HG03521 (cell line): ENCODE data around the gene CNIH3.

ENCODE experiments used
- ATAC-seq: cut with Tn5 transposase; IDR thresholded peaks from one replicate; pipeline ENCODE4 v1.9.1; 2021; ENCODE audit warnings: mild to moderate bottlenecking, moderate library complexity; ENCODE audit not compliant: unreplicated experiment

Gene CNIH3

DNA sequence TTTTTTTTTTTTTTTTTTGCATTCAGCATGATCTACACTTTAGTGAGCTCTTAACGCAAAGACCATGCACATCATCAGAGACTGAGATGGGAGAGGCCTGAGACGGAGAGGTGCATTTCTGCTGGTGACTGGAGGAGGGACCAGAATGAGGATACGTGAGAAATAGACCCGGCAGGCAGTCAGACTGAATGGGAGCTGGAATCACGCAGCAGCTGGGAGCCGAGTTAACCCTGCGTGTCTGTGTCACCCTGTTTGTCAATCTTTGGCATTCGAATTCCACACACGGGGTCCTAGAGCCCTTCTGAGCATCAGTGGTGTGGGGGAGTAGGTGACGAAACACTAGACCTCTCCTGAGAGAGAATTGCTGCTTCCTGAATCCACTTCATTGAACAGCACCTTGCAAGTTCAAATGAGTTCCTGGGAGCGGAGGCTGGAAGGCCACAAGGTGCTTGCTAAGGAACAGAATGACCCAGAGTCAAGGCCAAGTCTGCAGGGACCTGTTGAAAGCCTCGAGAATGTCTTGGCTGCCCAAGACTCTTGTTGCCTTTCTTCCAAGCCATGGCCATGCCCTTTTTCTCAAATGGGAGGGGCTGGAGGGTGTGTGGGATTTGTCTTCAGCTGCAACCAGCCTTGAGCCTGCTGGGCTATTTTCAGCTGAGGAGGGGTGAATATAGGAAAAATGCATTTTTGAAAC lies 123.3 kb downstream of the CNIH3 start:
- peak; percentile 11 for ATAC-seq

GRCh38 chr1:224739997-224740684 lies 124.0 kb downstream of the CNIH3 start:
- ATAC-seq, result peak; percentile 86

DNA sequence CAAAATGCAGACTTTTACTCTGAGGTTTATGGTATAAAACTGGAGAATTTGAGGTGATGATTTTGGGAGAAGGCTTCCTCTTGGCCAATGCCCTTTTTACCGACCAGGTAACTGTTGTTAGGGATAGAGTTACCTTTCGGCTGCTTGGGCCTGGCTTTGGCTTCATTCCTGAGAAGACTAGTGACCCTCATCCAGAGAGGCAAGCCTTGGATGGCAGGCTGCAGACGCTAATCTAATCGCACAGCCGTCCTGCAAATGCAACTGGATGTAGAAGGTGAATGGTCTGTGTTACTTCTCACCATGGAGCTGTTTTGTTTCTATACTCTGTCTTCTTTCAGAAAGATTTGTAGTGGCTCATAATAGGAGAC lies 124.6 kb downstream of the CNIH3 start:
- no peak for ATAC-seq

GRCh38 chr1:224742349-224742748 lies 126.2 kb downstream of the CNIH3 start:
- ATAC-seq, result no peak

GRCh38 chr1:224743608-224744164 lies 127.6 kb downstream of the CNIH3 start:
- ATAC-seq, result no peak

DNA sequence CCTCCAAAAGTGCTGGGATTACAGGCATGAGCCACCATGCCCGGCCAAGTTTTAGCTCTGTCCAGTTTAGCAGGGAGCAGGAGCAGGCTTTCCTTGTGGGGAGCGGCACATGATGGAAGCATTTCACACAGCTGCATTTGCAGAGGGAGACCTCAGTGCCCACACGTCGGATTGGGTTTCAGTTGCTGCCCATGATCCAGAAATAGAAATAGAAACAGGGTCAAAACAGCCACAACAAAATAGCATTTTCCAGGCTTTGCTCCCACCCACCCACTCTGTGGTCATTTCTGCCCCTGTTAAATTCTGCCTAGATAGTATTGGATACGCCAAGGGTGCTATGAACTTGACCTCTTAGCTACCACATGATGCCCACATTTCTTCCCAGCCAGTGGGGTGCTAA lies 128.4 kb downstream of the CNIH3 start:
- no peak for ATAC-seq

DNA sequence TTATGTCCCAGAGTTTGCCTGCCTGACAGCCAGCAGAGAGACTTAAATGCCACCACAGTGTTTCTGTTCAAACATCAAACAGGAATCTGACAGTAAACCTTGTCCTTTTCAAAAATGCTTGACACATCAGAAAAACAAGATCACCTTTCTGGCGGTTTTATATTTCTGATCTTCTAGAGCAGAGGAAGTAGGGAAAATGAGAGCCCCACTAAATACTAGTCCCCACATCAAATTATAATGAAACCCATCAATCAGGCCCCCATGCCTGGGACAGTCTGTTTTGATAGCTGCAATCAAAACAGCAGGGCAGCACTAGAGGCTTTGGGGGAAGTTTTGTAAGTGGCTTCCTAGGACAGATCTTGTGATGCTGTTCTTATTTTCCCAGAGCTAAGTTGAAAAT lies 129.3 kb downstream of the CNIH3 start:
- no peak for ATAC-seq

- peak; percentile 37 for ATAC-seq
Measured at GRCh38 chr1:224745924-224746323, 129.8 kb downstream of the CNIH3 start.

DNA sequence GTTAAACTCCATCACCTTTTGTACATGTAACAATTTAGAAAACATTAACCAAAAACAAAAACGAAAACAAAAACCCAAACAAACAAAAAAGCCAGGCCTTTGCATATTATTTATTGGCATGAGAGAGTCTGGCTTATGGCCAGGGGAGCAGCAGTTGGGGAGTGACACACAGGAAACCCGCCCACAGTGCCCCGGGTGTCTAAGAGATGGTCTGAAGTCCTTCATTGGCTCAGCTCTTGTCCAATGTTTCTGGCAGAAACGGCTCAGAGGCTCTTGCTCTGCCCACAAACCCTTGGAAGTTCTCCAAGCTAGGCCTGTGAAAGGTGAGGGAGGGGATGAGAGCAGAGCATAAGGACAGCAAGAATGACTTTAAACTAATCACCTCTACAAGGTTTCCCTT lies 131.5 kb downstream of the CNIH3 start:
- peak; percentile 50 for ATAC-seq

- ATAC-seq, result no peak
Measured at GRCh38 chr1:224749916-224750315, 133.8 kb downstream of the CNIH3 start.

DNA sequence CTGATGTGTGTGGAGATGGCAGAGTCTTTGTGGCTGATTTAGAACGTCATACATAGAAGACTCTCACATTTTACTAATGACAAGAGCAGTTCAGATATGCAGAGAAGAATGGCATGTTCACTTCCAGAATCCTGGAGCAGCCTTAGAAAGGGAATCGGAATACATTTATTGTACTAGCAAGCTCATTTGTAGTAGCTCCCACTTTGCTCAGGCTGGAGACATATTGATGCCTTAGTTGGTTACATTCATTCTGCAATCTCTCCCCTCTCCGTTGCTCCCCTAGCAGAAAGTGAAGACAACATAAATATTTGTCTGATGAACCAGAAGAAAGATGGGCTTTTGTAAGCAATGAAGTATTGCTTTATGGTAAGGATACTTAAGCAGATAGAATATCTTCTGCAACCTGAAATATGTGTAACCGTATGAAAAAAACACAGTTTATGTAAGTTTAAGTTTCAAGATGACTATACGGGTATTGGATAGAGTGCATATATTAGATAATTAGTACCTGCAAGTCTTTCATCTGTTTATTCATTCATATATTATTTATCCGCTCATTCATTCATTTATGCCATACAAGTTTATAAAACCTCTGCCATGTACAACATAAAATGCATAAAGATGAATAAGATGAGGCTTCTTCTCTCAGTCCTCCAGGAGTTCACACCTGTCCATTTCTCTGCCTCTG lies 135.7 kb downstream of the CNIH3 start:
- no peak for ATAC-seq

GRCh38 chr1:224753491-224753890 lies 137.4 kb downstream of the CNIH3 start:
- no peak for ATAC-seq

DNA sequence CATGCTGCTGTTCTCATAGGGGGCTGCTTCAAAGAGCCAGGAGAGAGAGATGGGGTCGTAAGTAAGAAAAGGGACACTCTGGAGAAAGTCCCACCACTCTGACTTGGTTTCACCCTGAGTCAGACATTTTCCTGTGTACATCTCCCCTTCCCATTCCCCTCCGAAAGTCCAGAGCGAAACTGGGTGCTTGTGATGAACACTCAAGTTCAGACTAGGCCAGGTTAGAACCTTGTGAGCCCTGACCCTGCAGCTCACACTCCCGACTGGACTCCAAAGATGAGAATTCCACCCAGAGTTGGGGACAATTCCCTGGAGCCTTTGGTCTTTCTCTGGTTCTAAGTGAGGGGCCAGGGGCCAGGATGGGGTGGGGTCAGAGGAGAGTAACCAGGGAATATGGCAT lies 139.5 kb downstream of the CNIH3 start:
- no peak for ATAC-seq

DNA sequence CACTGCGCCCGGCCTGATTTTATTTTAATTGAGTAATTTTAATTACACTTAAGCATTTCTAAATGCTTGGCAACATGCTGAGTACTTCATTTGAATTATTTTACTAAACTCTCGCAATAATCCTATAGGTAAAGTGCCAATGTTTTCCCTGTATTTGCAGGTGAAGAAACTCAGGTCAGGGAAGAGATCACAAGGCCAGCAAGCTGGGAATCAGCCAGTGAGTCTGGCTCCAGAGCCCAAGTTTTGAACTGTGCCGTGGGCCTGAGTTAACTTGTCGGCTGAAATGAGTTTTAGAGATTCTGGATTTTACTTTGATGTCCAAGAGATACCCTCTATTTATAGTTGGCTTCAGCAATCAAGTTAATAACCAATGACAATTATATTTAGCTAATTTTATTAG lies 141.4 kb downstream of the CNIH3 start:
- no peak for ATAC-seq

- ATAC-seq, result no peak
Measured at GRCh38 chr1:224759135-224759534, 143.0 kb downstream of the CNIH3 start.

DNA sequence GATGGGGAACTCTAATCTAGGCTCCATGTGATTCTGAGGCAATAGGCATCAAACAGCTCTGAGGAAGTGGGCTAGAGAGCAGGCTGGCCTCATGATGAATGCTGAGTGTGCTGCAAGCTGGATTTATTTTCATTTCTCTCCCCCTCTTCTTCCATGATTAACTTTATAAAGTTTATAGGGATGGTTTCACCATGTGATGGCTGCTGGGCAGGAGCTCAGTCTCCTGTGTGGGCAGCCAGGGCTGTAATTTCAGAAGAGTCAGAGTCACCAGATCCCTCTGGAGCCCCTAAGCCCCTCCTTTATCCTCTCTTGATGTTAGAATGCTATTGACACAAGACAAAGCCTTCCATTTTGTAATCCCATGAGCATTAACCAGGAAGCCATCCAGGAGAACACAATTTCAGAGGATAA lies 143.6 kb downstream of the CNIH3 start:
- no peak for ATAC-seq

GRCh38 chr1:224760163-224760562 lies 144.0 kb downstream of the CNIH3 start:
- ATAC-seq, result no peak

DNA sequence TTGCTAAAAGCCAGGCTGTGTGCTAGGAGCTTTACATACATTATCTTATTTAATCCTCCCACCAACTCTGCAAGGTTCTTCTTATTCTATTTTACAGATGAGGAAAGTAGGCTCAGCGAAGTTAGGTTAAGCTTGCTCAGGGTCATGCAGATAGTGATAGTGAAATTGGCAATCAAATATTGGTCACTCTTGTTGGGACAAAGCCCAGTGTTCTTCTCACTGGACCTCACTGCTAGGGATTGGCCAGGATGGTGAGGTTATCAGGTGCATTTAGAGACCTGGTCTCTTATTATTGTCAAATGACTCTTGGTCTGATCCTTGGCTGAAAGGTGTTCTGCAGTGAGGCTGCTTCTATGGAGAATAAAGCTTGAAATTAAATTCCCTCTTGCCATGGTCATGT lies 145.1 kb downstream of the CNIH3 start:
- ATAC-seq, result no peak

- ATAC-seq, result no peak
Measured at GRCh38 chr1:224762046-224762445, 145.9 kb downstream of the CNIH3 start.

GRCh38 chr1:224762701-224763100 lies 146.6 kb downstream of the CNIH3 start:
- no peak for ATAC-seq

DNA sequence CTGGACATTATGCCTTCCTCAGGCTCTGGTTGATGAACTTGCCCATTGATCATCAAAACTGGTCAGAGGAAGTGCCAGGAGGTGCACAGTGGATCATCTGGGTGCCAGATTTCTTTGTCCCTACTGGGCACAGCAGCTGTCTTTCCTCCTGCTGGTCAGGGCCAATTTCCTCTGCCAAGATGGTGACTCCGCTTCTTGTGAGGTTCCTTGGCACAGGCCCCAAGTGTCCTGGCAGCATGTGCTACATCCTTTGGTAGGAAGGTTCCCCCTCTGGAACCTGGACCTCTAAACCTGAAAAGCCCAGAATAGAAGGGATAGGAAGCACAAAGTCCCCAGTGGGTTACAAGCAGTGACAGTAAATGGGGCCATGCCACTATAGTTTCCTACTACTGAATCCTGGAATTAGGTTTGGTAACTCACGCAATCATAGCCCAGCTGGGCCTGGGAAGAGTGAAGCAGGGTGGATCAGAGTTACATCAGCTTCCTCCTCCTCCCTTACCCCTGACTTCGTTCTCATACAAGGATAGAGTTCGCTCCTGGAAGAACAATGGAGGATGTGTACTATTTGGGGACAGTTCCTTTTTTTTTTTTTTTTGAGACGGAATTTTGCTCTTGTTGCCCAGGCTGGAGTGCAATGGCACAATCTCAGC lies 147.1 kb downstream of the CNIH3 start:
- ATAC-seq, result no peak
